Measurements from ENCODE around the gene CDH6.

- TF ChIP-seq CTCF (IDR thresholded peaks at IDR 0.05; ENCODE audit: borderline replicate concordance, extremely low read depth, low read length, poor library complexity, severe bottlenecking) = no peak
- no peak for TF ChIP-seq EZH2 (IDR thresholded peaks at IDR 0.05; ENCODE audit: borderline replicate concordance, low read depth, low read length, severe bottlenecking)
These were observed 163.6 kb downstream of the CDH6 start for GRCh38 chr5:31357038-31357437.

Measured in DND-41 (cell line).